ENCODE data around the gene SLC52A1.

SLC52A1 gene

DNA sequence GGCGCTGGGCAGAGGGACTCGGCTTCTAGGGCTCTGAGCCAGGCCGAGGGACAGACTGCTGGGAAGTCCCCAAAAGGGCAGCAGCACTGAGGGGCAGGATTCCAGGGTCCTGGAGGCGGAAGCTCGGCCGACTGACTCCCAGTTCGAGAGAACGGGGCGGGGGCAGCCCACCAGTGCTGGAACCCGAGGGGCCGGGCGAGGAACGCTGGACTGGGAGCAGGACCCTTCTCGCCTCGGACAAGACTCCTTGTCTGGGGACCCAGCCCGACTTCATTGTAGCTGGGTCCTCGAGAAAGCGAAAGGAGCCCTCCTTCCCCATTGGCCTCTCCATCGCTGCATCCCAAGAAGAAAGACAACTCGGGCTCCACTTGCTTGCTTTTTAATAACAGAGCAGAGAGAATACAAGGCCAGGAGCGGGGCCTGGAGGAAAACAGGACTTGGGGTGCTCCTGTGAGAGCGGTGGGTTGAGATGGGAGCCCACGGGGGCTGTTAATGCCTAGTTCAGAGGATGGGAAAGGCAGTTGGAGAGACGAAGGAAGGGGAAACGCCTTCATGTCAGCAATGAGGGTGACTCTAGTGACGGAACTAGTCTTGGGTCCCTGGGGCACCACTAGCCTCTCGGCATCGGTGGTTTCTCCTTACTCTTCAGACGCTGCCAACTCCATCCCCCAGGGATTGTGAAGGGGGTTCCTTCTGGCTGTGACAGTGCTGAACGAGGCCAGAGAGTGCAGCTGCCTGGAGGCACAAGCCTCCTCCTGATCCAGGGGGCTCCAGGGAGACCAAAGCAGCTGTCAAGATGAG, 47.3 kb downstream of the SLC52A1 start:
- no peak for DNase-seq (ENCODE audit: low spot score)

DNA sequence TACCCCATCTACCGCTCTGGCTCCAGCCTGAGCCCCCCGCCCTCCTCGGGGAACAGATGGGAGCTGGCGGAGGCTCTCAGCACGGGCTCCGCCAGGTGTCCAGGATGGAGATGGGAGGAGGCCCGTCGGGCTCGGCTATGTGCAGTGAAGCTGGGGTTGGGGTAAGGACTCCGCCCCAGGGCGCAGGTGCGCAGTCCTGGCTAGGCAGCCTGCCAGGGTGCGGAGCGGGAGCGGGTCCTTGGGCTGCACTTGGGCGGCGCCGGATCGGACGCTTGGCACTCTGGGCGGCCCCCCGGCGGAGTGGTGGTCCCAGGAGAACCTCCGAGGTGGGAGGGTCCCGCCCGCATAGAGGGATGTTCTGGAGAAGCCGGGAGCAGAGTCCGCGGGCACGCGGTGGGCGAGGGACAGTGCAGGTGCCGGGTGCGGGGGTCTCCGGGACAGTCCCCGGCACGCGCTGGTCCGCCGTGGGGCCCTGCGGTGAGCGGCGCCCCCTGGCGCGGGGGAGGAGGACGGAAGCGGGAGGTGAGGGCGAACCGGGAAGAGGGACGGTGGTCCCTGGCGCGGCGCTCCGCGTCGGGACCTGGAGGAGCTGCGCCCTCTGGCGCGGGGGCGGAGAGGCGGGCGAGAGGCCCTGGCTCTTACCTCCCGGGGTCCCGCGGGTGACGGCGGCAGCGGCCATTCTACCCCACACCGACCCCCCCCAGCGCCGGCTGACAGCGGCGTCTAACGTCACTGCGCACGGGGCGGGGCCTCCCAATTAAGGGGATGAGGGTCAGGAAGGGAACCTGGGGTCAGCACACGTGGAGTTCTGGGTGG, 48.1 kb downstream of the SLC52A1 start, which contains the start of gene CAMTA2:
Gene CAMTA2, minus strand, starts transcription at position 725 of the 816 bp plus-strand sequence. CDS start 1,453 bp downstream, outside the sequence.
- peak; percentile 93 for DNase-seq (ENCODE audit: low spot score)

DNA sequence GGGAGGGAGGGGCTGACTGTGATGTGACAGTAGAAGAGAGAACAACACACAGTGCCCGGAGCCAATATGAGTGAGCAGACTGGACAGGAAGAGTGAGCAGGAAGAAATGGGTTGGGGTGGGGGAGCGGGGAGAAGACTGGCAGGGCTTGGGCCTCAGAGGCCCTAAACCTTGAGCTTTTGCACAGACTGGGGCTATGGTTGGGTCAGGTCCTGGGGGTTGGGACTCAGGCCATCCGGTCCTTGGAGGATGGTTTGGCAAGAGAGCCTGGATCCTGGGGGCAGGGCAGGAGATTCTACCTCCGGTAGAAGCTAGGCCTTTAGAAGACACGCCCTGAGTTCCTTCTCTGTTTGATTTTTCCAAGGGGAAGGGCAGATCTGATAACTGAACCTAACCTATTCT, 48.8 kb downstream of the SLC52A1 start:
- DNase-seq (ENCODE audit: low spot score), result no peak
